Posterior cingulate gyrus (tissue), 11 donors: Measurements from ENCODE around the gene NEUROG3.
"Not testable (repeated sequence)": the region's sequence is repeated elsewhere in the genome, so short reads cannot be mapped to it uniquely, and the experiment has no call there.

Source experiments
- DNase-seq, 10 donors: peaks; one replicate each; pipeline versions ENCODE4 v3.0.0 to v3.0.0-alpha.2; 2020 to 2021; ENCODE audit warnings: mixed read lengths in 3 of 10
- intact Hi-C: fragments of 100-400 bp; cut with DNase I; formaldehyde crosslinking; loops from one replicate; pipeline ENCODE4 v1.15.1; 2023

The NEUROG3 gene

DNA sequence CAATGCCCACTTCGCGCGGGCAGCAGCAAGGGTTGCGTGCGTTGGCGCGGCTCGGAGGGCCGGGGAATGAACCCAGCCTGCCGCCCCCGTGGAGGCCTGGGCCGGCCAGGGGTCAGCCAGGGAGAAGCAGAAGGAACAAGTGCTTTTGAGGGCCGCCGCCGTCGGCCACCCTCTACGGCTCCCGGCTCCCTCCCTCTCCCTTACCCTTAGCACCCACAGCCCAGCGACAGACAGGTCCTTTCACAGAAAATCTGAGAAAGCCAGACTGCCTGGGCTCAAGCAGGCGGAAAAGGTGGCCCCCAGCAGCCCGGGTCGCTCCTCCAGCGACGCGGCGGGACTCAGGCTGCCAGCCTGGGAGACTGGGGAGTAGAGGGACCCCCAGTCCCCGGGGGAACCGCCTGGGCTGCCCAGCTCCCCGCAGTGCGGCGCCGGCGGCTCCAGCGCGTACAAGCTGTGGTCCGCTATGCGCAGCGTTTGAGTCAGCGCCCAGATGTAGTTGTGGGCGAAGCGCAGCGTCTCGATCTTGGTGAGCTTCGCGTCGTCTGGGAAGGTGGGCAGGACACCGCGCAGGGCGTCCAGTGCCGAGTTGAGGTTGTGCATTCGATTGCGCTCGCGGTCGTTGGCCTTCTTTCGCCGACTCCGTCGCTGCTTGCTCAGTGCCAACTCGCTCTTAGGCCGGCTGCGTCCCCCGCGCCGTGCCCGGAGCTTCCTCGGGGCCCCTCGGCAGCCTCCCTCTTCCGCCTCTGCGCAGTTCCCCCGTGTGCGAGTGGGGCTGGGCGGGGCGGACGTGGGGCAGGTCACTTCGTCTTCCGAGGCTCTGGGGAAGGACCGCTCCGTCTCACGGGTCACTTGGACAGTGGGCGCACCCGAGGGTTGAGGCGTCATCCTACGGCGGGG lies 815 bp downstream of the NEUROG3 start:
- DNase-seq: no peak
- intact Hi-C loops: no loop called here

DNA sequence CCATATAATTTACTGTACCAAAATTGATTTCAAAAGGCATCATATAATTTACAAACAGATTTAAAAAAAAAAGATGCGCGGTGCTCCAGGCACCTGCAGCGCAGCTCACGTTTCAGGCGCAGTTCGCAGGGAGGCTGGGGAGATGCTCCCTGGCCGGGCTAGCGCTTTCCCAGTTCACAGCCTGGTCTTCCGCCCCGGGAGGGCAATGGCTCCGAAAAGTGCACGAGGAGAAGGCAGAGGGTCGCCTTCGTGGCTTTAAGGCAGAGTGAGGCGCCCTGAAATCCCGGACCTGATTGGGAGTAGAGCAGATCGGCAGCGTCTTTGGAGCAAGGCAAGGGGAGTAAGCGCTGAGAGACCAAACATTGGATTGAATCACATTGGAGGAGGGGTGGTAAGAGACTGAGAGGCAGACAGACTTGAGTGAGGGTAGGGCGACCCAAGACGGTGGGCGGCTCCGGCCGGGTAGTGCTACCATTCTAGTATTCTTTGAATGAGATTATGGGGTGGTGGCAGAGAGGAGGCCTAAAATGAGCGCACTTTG lies 1.5 kb downstream of the NEUROG3 start:
- no peak for DNase-seq
- intact Hi-C loops: no loop called here

DNA sequence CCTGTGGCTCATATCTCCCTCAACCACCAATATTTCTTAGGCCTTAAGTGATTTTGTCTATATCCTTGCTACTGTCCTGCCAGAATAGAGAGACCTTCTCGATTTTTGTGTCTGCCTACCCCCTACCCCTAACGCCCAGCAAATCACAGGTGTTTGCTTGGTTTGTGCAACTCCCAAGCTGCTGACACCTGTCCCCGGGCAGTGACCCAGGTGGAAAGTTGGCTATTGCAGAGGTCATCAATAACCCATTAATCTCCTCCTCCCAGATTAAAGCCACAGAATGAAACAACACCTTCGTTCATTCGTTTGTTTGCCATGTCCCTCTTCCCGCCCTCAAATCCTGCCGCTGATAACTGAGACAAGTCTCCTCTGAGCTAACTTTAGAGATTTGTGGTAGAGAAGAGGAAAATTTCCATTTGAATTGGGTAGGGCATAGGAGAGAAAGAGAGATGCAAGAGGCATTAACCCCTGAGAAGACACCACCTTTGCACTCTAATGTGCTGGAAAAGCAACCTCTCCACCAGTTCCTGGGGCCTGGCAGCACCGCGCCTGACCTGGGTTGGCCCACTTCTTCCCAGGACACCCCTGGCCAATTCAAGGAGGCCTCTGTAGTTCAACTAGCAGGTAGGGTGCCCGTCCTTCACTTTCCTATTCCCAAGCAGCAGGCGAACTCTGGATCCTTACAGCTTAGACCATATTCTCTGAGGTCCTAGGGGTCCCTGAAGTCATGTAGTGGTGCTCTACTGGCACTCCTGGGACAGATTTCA lies 3.0 kb downstream of the NEUROG3 start:
- DNase-seq: no peak
- intact Hi-C loops: no loop called here

DNA sequence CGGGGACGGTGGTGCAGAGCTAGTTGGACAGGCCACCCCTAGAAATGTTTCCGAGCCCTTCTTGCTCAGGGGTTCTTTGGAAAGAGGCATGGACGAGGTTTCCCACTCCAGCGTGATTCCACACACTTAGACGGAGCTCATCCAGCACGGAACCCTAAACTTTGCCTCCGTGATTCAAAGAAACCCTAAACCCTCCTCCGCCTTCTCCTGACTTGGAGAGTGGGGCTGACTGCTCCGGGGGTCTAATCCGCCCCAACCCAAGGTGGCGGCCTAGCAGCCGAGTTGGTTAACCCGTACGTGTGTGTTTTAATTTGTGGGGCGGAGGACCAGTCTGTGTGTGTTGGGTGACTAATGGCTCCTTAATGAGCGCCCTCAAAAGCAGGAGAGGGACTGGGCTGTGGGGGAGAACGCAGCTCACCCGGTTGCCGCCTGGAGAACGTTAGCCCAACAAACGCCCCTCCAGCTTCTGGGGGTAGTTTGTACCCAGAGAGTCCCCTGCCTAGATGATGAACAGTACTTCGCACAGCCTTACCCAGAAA lies 3.8 kb downstream of the NEUROG3 start:
- intact Hi-C loops: no loop called here
- DNase-seq: no peak

DNA sequence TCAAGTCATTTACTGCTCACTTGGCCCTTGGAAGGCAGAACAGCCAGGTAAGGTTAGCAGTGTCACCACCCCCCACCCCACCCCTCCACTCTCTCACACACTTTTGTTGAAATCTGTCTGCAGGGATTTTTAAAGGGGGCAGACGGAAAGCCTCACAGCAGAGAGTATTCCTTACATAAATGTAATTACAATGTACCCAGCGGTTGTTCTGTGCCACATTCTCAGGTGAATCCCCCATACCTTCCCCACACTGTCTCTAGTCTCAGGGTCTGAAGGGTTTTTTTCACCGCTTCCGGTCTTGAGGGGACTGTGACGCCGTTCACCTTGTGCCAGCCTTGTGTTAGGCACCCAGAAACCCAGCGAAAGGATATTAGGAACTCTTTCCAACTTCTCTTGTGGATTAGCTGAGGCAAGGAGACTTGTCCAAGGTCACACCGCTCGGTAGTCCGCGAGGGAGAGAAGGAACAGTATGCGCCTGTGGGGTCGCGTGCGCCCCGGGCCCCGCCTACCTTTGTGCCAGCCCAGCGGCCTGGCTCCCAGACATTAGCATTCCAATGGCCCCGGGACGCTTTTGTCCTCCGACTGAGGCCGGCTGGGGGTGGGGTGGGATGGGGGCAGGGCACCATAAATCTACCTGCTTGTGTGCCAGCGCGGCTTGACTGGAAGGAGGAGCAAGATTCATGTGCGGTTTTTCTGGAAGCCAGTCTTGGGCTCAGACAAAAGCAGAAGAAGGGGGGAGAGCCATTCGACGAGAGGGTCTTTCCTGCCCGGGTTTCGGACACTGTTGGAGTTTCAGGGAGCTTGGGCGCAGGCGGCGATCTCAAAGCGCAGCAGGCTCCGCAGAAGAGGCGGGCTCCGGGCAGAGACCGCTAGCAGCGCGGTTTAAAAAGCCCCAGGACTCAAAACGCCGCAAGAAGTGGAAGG lies 4.5 kb downstream of the NEUROG3 start:
- DNase-seq: no peak
- intact Hi-C loops: no loop called here

DNA sequence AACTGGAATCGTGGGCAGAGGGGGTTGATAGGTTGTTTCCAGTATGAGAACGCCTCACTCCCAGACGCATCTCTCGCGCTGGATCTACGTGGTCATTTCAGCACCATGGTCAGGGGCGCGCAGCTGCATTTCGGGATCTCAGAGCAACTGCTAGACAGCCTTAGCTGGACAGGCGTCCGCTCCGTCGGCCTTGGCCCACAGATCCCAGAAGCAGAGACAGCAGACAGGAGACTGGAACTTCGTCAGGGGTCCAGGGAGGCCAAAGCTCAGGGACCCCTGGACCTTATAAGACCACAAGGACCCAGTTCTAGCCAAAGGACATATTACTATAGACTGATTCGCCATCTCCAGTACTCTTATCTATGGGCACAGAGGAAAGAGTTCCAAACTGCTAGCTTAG lies 5.3 kb downstream of the NEUROG3 start:
- peak in 3 of 10 donors; percentile 24 to 74 (median 34) for DNase-seq
- intact Hi-C loops: no loop called here

DNA sequence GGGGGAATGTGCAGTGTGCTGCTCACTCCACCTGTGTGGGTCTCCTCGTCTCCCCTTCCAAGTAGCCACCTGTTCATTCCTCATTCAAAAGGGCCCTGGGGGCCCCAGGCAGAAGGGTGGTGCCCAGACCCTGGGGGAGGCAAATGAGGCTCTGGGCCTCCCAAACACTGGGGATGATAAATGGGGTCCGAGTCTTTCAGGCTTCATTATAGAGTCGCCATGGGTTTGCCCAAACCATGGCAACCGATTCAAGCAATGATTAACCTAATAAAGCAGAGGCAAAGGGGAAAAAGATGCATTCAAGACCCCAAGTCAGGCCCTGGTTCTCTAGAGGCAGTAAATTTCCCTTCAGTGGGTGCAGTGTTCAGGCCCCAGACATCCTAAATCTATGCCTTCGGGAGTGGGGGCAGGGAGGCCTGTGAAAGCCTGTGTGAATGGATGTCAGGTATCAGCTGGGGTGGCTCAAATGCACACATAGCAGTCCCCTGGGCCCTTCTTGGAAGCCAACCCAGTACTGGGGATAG lies 10.4 kb downstream of the NEUROG3 start:
- intact Hi-C loops: no loop called here
- DNase-seq: peak in 1 of 10 donors; percentile 43

DNA sequence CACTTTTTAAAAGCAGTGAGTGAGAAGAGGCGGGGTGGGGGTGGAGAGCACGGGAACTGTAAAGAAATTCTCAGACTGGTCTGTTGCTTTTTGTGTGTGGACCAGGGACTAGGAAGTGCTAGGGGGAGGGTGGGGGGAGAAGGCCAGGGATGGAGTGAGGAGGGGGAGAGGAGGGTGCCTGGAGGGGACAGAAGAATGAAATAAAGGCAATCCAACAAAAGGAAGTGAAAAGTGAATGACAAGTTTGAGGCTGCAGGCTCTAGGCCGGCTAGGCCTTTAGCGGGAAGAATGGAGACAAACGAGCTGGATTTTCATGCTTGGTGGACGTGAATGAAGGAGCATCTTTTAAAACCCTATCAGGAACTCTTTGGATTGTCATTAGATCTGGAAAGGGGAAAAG lies 13.7 kb downstream of the NEUROG3 start:
- intact Hi-C loops: no loop called here
- no peak for DNase-seq

DNA sequence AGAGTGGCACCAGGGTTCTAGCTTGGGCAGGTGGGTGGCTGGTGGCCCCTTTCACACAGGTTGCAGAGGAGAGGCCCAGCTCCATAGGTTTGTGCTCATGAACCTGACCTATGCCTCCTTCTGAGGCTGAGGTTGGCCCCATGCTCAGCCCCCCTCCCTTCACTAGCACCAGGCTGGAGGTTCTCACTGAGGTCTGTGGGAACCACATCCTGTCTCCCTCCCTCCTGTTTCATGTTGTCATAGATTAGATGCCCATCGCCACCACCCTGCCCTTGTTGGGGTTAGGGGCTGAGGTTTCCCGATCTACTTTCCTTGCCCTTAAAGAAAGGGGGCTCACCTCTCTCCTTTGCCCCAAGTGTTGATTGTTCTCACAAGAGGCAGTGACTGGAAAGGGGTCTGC lies 14.7 kb downstream of the NEUROG3 start:
- DNase-seq: peak in 1 of 10 donors; percentile 41
- intact Hi-C loops: no loop called here

DNA sequence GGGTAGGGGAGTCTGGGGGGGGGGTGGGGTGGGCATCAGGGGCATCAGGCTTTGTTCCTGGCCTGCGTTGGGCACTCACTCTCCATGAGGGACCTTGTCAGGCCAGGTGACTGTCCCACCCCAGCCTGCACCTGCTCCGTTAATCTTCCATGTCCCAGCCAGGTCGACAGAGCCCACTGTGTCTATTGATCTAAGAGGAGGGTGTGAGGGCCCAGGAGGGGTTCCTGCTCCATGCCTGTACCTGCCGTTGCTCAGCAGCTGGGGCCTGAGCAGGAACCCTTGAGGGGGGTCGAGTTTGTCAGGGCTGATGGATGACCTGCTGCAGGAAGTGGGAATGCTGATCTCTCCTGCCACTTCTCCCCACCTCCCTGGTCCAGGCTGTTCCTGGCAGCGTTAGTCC lies 18.6 kb downstream of the NEUROG3 start:
- intact Hi-C loops: no loop called here
- DNase-seq: peak in 1 of 10 donors; percentile 42

DNA sequence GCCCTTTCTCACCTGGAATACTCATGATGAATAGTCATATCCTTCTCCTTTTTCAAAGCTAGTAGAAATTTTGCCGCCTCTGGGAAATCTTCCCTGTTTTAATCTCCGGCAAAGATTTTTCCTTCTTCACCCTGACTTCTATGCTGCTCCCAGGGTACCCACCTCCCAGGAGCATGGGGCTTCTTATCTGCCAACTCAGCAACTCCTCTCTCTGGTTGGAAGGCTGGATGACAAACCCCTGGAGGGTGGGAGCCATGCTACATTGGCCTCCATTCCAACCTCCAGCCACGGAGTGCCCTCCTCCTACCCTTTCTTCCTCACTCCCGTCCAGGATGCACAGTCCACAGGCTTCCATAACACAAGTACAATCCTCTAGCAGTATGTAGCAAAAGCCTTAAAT lies 19.9 kb downstream of the NEUROG3 start:
- intact Hi-C loops: no loop called here
- peak in 1 of 10 donors; percentile 36 for DNase-seq

DNA sequence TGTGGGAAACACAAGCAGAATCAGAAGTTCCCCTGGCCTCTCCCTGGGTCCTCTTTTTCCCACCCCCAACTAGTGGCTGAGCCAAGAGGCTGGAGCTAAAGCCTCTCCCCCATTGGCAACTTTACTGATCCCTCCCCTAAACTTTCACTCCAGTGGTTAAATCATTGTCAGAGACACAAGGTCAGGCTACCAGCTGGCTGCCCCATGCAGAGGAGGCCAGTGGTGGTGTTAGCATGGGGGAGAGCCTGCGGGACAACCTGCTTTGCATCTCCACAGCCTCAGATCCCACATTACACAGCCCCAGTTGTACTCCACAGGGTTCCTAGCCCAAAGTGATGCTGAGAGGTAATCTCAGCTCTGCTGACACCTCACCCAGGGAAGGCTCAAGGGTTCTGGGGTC lies 21.0 kb downstream of the NEUROG3 start:
- DNase-seq: no peak
- intact Hi-C loops: no loop called here

DNA sequence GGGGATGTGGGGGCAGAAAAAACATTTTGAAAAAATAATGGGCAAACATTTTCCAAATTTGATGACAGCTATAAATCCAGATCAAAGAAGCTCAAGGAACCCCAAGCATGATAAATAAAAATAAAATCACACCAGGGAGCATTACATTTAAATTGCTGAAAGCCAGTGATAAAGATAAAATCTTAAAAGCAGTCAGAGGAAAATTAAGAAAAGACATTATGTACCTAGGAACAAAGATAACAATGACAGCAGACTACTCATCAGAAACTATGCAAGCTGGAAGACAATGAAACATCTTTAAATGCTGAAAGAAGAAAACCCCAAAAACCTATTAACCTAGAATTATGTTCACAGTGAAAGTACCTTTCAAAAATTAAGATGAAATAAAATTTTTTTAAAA lies 23.3 kb downstream of the NEUROG3 start:
- intact Hi-C loops: no loop called here
- DNase-seq: peak in 1 of 10 donors; percentile 4

DNA sequence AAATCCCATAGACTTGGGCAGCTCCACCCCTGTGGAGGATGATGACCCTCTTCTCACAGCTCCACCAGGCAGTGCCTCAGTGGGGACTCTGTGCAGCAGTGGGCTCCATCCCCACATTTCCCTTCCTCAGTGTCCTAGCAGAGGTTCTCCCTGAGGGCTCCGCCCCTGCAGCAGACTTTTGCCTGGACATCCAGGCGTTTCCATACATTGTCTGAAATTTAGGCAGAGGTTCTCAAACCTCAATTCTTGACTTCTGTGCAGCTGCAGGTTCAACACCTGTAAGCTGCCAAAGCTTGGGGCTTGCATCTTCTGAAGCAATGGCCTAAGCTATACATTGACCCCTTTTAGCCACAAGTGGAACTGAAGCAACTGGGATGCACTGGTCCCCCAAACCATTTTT lies 31.8 kb downstream of the NEUROG3 start:
- intact Hi-C loops: no loop called here
- DNase-seq: no peak

DNA sequence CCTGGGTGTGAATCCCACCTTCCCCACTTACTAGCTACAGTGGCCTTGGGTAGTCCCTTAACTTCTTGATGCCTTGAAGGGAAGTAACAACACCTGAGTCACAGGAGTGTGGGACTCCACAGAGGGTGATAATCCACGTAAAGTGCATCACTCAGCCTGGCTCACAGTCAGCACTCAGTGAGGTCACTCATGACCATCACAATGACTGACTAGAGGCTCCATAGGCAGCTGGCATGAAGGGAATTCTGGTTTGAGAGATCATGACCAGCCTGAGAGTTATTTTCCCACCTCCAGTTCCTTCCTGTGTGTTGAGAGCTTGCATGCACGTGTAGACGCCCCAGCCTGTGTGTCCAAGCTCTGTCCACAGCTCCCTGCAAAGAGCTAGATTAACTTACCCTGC lies 34.8 kb downstream of the NEUROG3 start:
- intact Hi-C loops: no loop called here
- DNase-seq: no peak

DNA sequence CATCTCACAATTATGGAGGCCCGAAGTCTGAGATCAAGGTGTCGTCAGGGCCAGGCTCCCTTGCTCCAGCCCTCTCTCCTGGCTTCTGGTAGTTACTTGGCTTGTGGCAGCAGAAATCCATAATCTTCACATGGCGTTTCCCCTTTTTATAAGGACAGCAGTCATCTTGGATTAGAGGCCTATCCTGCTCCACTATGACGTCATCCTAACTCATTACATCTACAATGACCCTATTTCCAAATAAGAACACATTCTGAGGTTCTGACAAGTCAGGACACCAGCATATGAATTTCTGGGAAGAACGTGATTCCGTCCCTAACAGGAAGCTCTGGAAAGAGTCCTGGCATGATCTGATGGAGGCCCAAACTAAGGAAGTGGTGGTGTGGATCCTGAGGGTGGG lies 35.8 kb downstream of the NEUROG3 start:
- intact Hi-C loops: no loop called here

DNA sequence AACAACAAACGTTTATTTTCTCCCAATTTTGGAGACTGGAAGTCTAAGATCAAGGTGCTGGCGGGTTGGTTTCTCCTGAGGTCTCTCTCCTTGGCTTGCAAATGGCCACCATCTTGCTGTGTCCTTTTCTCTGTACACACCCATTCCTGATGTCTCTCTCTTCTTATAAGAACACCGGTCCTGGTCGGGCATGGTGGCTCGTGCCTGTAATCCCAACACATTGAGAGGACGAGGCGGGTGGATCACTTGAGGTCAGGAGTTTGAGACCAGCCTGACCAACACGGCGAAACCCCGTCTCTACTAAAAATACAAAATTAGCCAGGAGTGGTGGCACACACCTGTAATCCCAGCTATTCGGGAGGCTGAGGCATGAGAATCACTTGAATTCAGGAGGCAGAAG lies 36.7 kb downstream of the NEUROG3 start:
- DNase-seq, intact Hi-C loops: not testable (repeated sequence)

More for the DNA sequence above, 35.8 kb downstream of the NEUROG3 start:
- DNase-seq: no peak

DNA sequence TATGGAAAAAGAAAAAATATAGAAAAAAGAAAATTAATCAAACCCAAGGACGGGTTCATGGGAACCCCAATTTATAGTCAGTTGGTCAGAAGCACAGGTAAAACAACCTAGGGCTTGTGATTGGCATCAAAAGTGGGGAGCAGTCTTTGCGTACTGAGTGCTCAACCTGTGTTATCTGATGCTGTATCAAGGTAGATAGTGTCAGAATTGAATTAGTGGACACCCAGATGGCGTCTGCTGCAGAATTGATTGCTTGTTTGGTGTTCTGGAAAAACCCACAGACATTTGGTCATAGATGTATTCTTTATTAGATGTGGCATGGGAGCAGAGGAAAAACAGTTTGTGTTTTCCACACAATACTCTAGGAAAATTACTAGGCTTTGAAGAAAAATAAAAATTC lies 39.6 kb downstream of the NEUROG3 start:
- intact Hi-C loops: no loop called here
- no peak for DNase-seq

DNA sequence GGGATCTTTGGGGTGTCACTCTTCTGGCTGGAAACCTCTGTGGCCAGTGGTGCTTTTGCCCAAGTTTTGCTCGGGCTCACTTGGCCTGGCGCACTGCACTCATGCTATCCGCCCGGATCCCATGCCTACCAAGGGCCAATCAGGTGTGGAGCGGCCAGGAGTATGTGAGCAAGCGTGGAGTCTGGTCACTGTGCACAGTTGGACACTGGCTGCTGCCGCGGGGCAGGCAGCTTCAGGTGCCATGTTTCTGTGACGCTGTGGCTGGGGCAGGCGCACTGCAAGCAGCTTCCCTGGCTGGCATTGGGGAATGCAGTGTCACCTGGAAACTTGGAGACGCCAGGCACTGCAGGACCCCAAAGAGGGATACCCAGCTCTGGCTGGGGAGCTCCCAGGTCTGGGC lies 45.3 kb downstream of the NEUROG3 start:
- intact Hi-C loops: no loop called here
- no peak for DNase-seq
